A673 (cell line): ENCODE results near the gene EDAR.

Experiments
- CTCF ChIP-seq: fragments of 300-800, 200-600 bp; sonication (generic); conservative IDR thresholded peaks from 2 replicates; pipeline ENCODE4 v1.5.1; 2017; ENCODE audit warnings: low read depth, mild to moderate bottlenecking, antibody characterized with exemption, low read length, moderate library complexity, mixed read lengths
- EZH2 ChIP-seq: fragments of 200-600 bp; sonication (generic); IDR thresholded peaks from 2 replicates; pipeline ENCODE4 v1.6.1; 2017; ENCODE audit warnings: borderline replicate concordance, low read depth, mild to moderate bottlenecking, mixed read lengths, antibody characterized with exemption, low read length; ENCODE audit not compliant: poor library complexity, severe bottlenecking

- TF ChIP-seq CTCF (no peak), EZH2 (no peak)
Measured at GRCh38 chr2:108971661-108972566, 17.1 kb downstream of the EDAR start.
